ENCODE results near the gene CD22.

Gene CD22

GRCh38 chr19:35392742-35393715 lies 64.0 kb downstream of the CD22 start:
- no peak for DNase-seq

- DNase-seq = no peak
Measured at GRCh38 chr19:35395382-35396199, 66.6 kb downstream of the CD22 start.

DNA sequence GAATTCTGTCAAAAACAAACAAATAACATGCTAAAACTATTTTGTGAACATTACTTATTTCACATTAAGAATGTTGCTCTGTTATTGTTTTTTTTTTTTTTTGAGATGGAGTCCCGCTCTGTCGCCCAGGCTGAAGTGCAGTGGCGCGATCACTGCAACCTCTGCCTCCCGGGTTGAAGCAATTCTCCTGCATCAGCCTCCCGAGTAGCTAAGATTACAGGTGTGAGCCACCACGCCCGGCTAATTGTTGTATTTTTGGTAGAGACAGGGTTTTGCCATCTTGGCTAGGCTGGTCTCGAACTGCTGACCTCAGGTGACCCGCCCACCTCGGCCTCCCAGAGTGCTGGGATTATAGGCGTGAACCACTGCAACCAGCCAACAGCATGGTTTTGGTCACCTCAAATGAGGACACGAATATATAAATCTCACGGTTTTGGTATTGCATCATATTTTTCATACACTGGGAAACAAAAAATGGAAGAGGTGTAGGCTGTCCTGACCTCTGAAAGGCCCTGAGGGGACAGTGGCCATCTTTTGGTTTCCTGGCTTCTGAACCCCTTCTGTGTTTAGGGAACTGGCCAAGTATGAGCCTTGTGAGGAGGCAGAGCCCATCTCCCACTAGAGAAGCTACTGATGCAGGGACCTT lies 67.4 kb downstream of the CD22 start:
- DNase-seq = no peak
